Neutrophil (primary cell): ENCODE data around the gene TMED9.

ENCODE experiments used
- H3K27ac ChIP-seq: fragments of 200-600 bp; sonication (generic); 2 replicates; pipeline ENCODE4 v1.5.1; 2016; ENCODE audit warnings: mild to moderate bottlenecking, moderate library complexity
- H3K27me3 ChIP-seq: fragments of 200-600 bp; sonication (generic); 2 replicates; pipeline ENCODE4 v1.6.0; 2016; ENCODE audit warnings: mild to moderate bottlenecking
- H3K36me3 ChIP-seq: fragments of 200-600 bp; sonication (generic); 2 replicates; pipeline ENCODE4 v1.5.1; 2017
- H3K4me1 ChIP-seq, 2 experiments: fragments of 200-600 bp in 1 of 2; sonication (generic) in 1 of 2; 1 replicate in 1 of 2; 2 replicates in 1 of 2; pipeline versions ENCODE4 v1.5.1 to v1.6.1; 2013 to 2016; ENCODE audit warnings: low read depth in 1 of 2, low read length in 1 of 2, mild to moderate bottlenecking in 1 of 2, moderate library complexity in 1 of 2; ENCODE audit not compliant: control insufficient read depth in 1 of 2, insufficient read depth in 1 of 2
- H3K4me3 ChIP-seq, 2 experiments: fragments of 200-600 bp in 1 of 2; sonication (generic) in 1 of 2; 1 replicate in 1 of 2; 2 replicates in 1 of 2; pipeline ENCODE4 v1.5.1; 2013 to 2016; ENCODE audit warnings: low read depth in 1 of 2, low read length in 1 of 2, mild to moderate bottlenecking in 1 of 2, moderate library complexity in 1 of 2
- H3K9me3 ChIP-seq: fragments of 200-600 bp; sonication (generic); 2 replicates; pipeline ENCODE4 v1.5.1; 2016
- CTCF ChIP-seq: fragments of 200-600 bp; sonication (generic); IDR thresholded peaks from 2 replicates; pipeline ENCODE4 v1.5.1; 2016; ENCODE audit warnings: antibody characterized with exemption

Gene TMED9

GRCh38 chr5:177607115-177607451 lies 15.1 kb downstream of the TMED9 start:
- H3K27me3 ChIP-seq, result no peaks in the 10 kb centered on the region
- no peaks in the 10 kb centered on the region for H3K4me1 ChIP-seq
- no peak for TF ChIP-seq CTCF
- H3K9me3 ChIP-seq, result no peaks in the 10 kb centered on the region
- peaks cover 31% of the 10 kb centered on the region for H3K36me3 ChIP-seq
- H3K27ac ChIP-seq, result no peak overlapping the region
- no peak overlapping the region for H3K4me3 ChIP-seq

GRCh38 chr5:177607452-177608192 lies 15.6 kb downstream of the TMED9 start:
- H3K9me3 ChIP-seq, result no peaks in the 10 kb centered on the region
- no peak overlapping the region for H3K4me3 ChIP-seq
- TF ChIP-seq CTCF, result no peak
- H3K36me3 ChIP-seq, result peaks cover 37% of the 10 kb centered on the region
- no peak overlapping the region for H3K27ac ChIP-seq
- no peaks in the 10 kb centered on the region for H3K4me1 ChIP-seq
- no peaks in the 10 kb centered on the region for H3K27me3 ChIP-seq

GRCh38 chr5:177608243-177609075 lies 16.5 kb downstream of the TMED9 start:
- TF ChIP-seq CTCF, result no peak
- no peaks in the 10 kb centered on the region for H3K9me3 ChIP-seq
- no peak overlapping the region for H3K27ac ChIP-seq
- H3K36me3 ChIP-seq, result peaks cover 41% of the 10 kb centered on the region
- no peaks in the 10 kb centered on the region for H3K27me3 ChIP-seq
- H3K4me1 ChIP-seq, result no peaks in the 10 kb centered on the region
- no peak overlapping the region for H3K4me3 ChIP-seq

GRCh38 chr5:177609076-177610059 lies 17.4 kb downstream of the TMED9 start:
- Histone ChIP-seq H3K36me3 (peaks cover 47% of the 10 kb centered on the region), H3K27me3 (no peaks in the 10 kb centered on the region), H3K4me1 (no peaks in the 10 kb centered on the region), H3K4me3 (no peak overlapping the region), H3K27ac (no peak overlapping the region), H3K9me3 (no peaks in the 10 kb centered on the region)
- no peak for TF ChIP-seq CTCF

GRCh38 chr5:177610131-177610769 lies 18.2 kb downstream of the TMED9 start:
- Histone ChIP-seq H3K36me3 (peaks cover 50% of the 10 kb centered on the region), H3K9me3 (no peaks in the 10 kb centered on the region)
- TF ChIP-seq CTCF, result no peak

More at GRCh38 chr5:177610131-177610769, 18.2 kb downstream of the TMED9 start:
- Histone ChIP-seq H3K4me3 (no peak overlapping the region), H3K4me1 (no peaks in the 10 kb centered on the region), H3K27me3 (no peaks in the 10 kb centered on the region), H3K27ac (no peak overlapping the region)
